H1 (cell line): Measurements from ENCODE around the gene LRRC23. TPM values are rescaled to one million over a fixed set of nuclear protein-coding genes. Genes with fewer than 3 reads are reported as not detected.

Source experiments
- CTCF ChIA-PET: fragments of 300-600 bp; sonication (Branson Sonifier 250); formaldehyde crosslinking; loops from one replicate; lab custom pipeline; 2021; ENCODE audit not compliant: partially characterized antibody; lab: Charles Lee
- POLR2A ChIA-PET: fragments of 300-600 bp; sonication (Branson Sonifier 250); formaldehyde crosslinking; loops from one replicate; lab custom pipeline; 2021; ENCODE audit warnings: inconsistent platforms; ENCODE audit not compliant: partially characterized antibody; lab: Charles Lee
- DNase-seq, 2 experiments: peaks; one replicate each; pipeline versions ENCODE4 v3.0.0 to v3.0.0-alpha.2; 2010 to 2022; ENCODE audit warnings: low spot score in 2 of 2, low read depth in 1 of 2, mixed read lengths in 1 of 2
- FAIRE-seq: peaks from 2 replicates; lab custom pipeline; 2011; peaks lifted over from hg19 to GRCh38; lab: Jason Lieb, UNC
- H2AFZ ChIP-seq: 2 replicates; pipeline ENCODE4 v1.8.1; 2012; ENCODE audit warnings: low read length, inconsistent platforms
- H2AK5ac ChIP-seq: 2 replicates; pipeline ENCODE4 v1.6.1; 2013; ENCODE audit warnings: low read depth, low read length
- H2BK120ac ChIP-seq: replicated peaks from 2 replicates; pipeline ENCODE3; 2013; ENCODE audit warnings: low read depth, low read length, inconsistent platforms
- H2BK12ac ChIP-seq: 2 replicates; pipeline ENCODE4 v1.6.1; 2013; ENCODE audit warnings: low read depth, low read length
- H2BK15ac ChIP-seq: 2 replicates; pipeline ENCODE4 v1.6.1; 2013; ENCODE audit warnings: low read length
- H2BK20ac ChIP-seq: 2 replicates; pipeline ENCODE4 v1.6.1; 2013; ENCODE audit warnings: low read length
- H2BK5ac ChIP-seq: 2 replicates; pipeline ENCODE4 v1.6.1; 2013; ENCODE audit warnings: low read depth, low read length
- H3K14ac ChIP-seq: 2 replicates; pipeline ENCODE4 v1.6.1; 2013; ENCODE audit warnings: inconsistent platforms; ENCODE audit not compliant: insufficient read length
- H3K18ac ChIP-seq: 2 replicates; pipeline ENCODE4 v1.6.1; 2013; ENCODE audit warnings: low read length; ENCODE audit errors: extremely low read depth
- H3K23ac ChIP-seq: 2 replicates; pipeline ENCODE4 v1.6.1; 2013; ENCODE audit warnings: inconsistent platforms; ENCODE audit not compliant: insufficient read length
- H3K23me2 ChIP-seq: 2 replicates; pipeline ENCODE4 v1.6.1; 2013; ENCODE audit warnings: low read depth, low read length
- H3K27ac ChIP-seq: 2 replicates; pipeline ENCODE4 v1.6.1; 2011; ENCODE audit warnings: low read depth, low read length, inconsistent platforms
- H3K27me3 ChIP-seq, 4 experiments: replicated peaks in 1 of 4; 1 replicate in 1 of 4; 2 replicates in 3 of 4; pipeline versions ENCODE4 v1.6.1 to v1.8.1; 2011 to 2013; ENCODE audit warnings: low read length in 3 of 4, mild to moderate bottlenecking in 3 of 4, inconsistent platforms in 2 of 4, mixed read lengths in 2 of 4, moderate library complexity in 1 of 4; ENCODE audit not compliant: control insufficient read depth in 3 of 4, insufficient read depth in 3 of 4; ENCODE audit errors: extremely low read depth in 1 of 4
- H3K36me3 ChIP-seq, 4 experiments: 2 replicates each; pipeline versions ENCODE4 v1.6.1 to v1.8.1; 2011 to 2013; ENCODE audit warnings: mild to moderate bottlenecking in 4 of 4, low read length in 3 of 4, moderate library complexity in 2 of 4, control low read depth in 1 of 4, inconsistent platforms in 1 of 4; ENCODE audit not compliant: insufficient read depth in 4 of 4, control insufficient read depth in 2 of 4
- H3K4ac ChIP-seq: replicated peaks from 2 replicates; pipeline ENCODE3; 2013; ENCODE audit warnings: low read length, low read depth, mixed read lengths, inconsistent platforms; ENCODE audit not compliant: insufficient read length
- H3K4me1 ChIP-seq, 4 experiments: replicated peaks in 1 of 4; 1 replicate in 1 of 4; 2 replicates in 3 of 4; pipeline versions ENCODE4 v1.6.1 to v1.8.1; 2011 to 2013; ENCODE audit warnings: low read length in 3 of 4, inconsistent platforms in 2 of 4, mixed read lengths in 1 of 4; ENCODE audit not compliant: insufficient read depth in 4 of 4, control insufficient read depth in 3 of 4
- H3K4me2 ChIP-seq, 2 experiments: 2 replicates each; pipeline versions ENCODE4 v1.6.1 to v1.8.1; 2011 to 2013; ENCODE audit warnings: low read depth in 2 of 2, low read length in 2 of 2, control low read depth in 1 of 2, inconsistent platforms in 1 of 2, mild to moderate bottlenecking in 1 of 2; ENCODE audit not compliant: insufficient read depth in 1 of 2
- H3K4me3 ChIP-seq, 4 experiments: fragments of 200-600, 300-600 bp in 1 of 4; sonication (generic), shearing (Covaris generic), sonication (Bioruptor Twin) in 1 of 4; 2 replicates each; pipeline versions ENCODE4 v1.5.1 to v1.8.1; 2011 to 2016; ENCODE audit warnings: low read length in 4 of 4, low read depth in 3 of 4, control low read depth in 2 of 4, inconsistent platforms in 2 of 4, mild to moderate bottlenecking in 2 of 4, mixed read lengths in 1 of 4, moderate library complexity in 1 of 4; ENCODE audit not compliant: insufficient read depth in 2 of 4; ENCODE audit errors: extremely low read depth in 1 of 4
- H3K56ac ChIP-seq: replicated peaks from 2 replicates; pipeline ENCODE3; 2013; ENCODE audit warnings: low read depth, mild to moderate bottlenecking, mixed read lengths, low read length, inconsistent platforms; ENCODE audit not compliant: insufficient read length
- H3K79me1 ChIP-seq: 2 replicates; pipeline ENCODE4 v1.6.1; 2013; ENCODE audit warnings: low read depth, low read length, control low read depth
- H3K79me2 ChIP-seq, 2 experiments: 2 replicates each; pipeline versions ENCODE4 v1.6.1 to v1.8.1; 2012 to 2013; ENCODE audit warnings: low read length in 2 of 2, mild to moderate bottlenecking in 2 of 2, inconsistent platforms in 1 of 2; ENCODE audit not compliant: insufficient read depth in 2 of 2, control insufficient read depth in 1 of 2
- H3K9ac ChIP-seq, 4 experiments: replicated peaks in 1 of 4; 1 replicate in 1 of 4; 2 replicates in 3 of 4; pipeline versions ENCODE4 v1.6.1 to v1.8.1; 2011 to 2013; ENCODE audit warnings: low read depth in 3 of 4, low read length in 3 of 4, control low read depth in 2 of 4, mild to moderate bottlenecking in 2 of 4, moderate library complexity in 2 of 4, inconsistent platforms in 1 of 4; ENCODE audit errors: extremely low read depth in 1 of 4
- H3K9me3 ChIP-seq, 2 experiments: 2 replicates each; pipeline versions ENCODE4 v1.6.1 to v1.8.1; 2012 to 2013; ENCODE audit warnings: mild to moderate bottlenecking in 2 of 2, moderate library complexity in 2 of 2, control low read depth in 1 of 2, inconsistent platforms in 1 of 2, low read depth in 1 of 2, low read length in 1 of 2, mixed read lengths in 1 of 2; ENCODE audit not compliant: insufficient read depth in 2 of 2
- H4K20me1 ChIP-seq, 2 experiments: replicated peaks in 1 of 2; 2 replicates each; pipeline versions ENCODE3 to v1.8.1; 2011 to 2013; ENCODE audit warnings: inconsistent platforms in 2 of 2, low read length in 2 of 2, mild to moderate bottlenecking in 1 of 2; ENCODE audit not compliant: insufficient read depth in 2 of 2, control insufficient read depth in 1 of 2
- H4K5ac ChIP-seq: 2 replicates; pipeline ENCODE4 v1.6.1; 2013; ENCODE audit warnings: low read length, low read depth, mixed read lengths, inconsistent platforms; ENCODE audit not compliant: insufficient read length
- H4K8ac ChIP-seq: 2 replicates; pipeline ENCODE4 v1.8.0; 2013; ENCODE audit warnings: mild to moderate bottlenecking, moderate library complexity, low read length, inconsistent platforms; ENCODE audit not compliant: insufficient read depth; ENCODE audit errors: extremely low read depth
- H4K91ac ChIP-seq: replicated peaks from 2 replicates; pipeline ENCODE3; 2013; ENCODE audit warnings: low read length, mixed read lengths, inconsistent platforms; ENCODE audit not compliant: insufficient read length
- KDM1A ChIP-seq: fragments of 200-600, 300-600 bp; sonication (generic); IDR thresholded peaks from 2 replicates; pipeline ENCODE4 v1.7.1; 2016; ENCODE audit warnings: mild to moderate bottlenecking, low read length, borderline replicate concordance
- SAP30 ChIP-seq: fragments of 300-600 bp; sonication (generic); IDR thresholded peaks from 2 replicates; pipeline ENCODE4 v1.7.1; 2012; ENCODE audit warnings: low read length, moderate library complexity, mild to moderate bottlenecking, inconsistent platforms; ENCODE audit not compliant: insufficient read depth, insufficient replicate concordance
- WGBS, 2 experiments: shearing (Covaris generic) in 1 of 2; methylation state at CpG; one replicate each; pipeline versions ENCODE4 v1.1.6 to v1.1.7; 2013 to 2015; ENCODE audit warnings: low lambda C conversion rate in 2 of 2, mixed read lengths in 2 of 2, inconsistent platforms in 1 of 2, low coverage in 1 of 2, missing lambda C conversion rate in 1 of 2; ENCODE audit not compliant: insufficient replicate concordance in 2 of 2, insufficient coverage in 1 of 2, insufficient read length in 1 of 2; ENCODE audit errors: extremely low coverage in 1 of 2, missing lambda C conversion rate in 1 of 2; 5-methylcytosine and 5-hydroxymethylcytosine counted together
- polyA plus RNA-seq, 7 experiments: library from polyadenylated mRNA; depleted of rRNA in 3 of 7; stranded (reverse) in 5 of 7; unstranded in 2 of 7; fragments of >200 nt in 5 of 7; fragments of 200-250 nt in 2 of 7; gene quantifications; 1 replicate in 5 of 7; 2 replicates in 1 of 7; 4 replicates in 1 of 7; pipeline versions ENCODE4 v1.2.1 to v1.2.3, GENCODE V29; 2011 to 2013; ENCODE audit warnings: missing spikeins in 2 of 7, mixed read lengths in 2 of 7
- total RNA-seq: library from RNA; stranded (reverse); fragmentation: NEBNext Ultra II Directional; extraction: Animal tissue kit (Norgen Biotek cat#: 25700); gene quantifications from 2 replicates; pipeline ENCODE4 v1.2.1, GENCODE V29; 2021

LRRC23 gene
- total and polyA plus RNA-seq, 2 of the 8 experiments (the other 6 are each of a cell fraction or from before 2014, with no cell fraction given), result 2.5 to 3.6 TPM

GRCh38 chr12:6912164-6912935, 7.7 kb downstream of the LRRC23 start:
- Histone ChIP-seq H2AFZ (no peak overlapping the region), H4K5ac (no peak overlapping the region), H3K79me1 (peaks cover 4% of the 10 kb centered on the region), H3K23me2 (peaks cover 11% of the 10 kb centered on the region; the same call in 1 of the 2 replicates), H3K18ac (0 out of 2 replicates have a peak overlapping the region, but pooled peaks have one; percentile 24), H3K4me2 (no peak overlapping the region), H2BK120ac (no peak overlapping the region), H3K14ac (no peak overlapping the region), H3K79me2 (peaks cover 0 to 9% of the 10 kb centered on the region in 2 experiments; a peak in 1 of 4 replicates), H2BK5ac (no peak overlapping the region), H3K56ac (no peak overlapping the region), H2BK15ac (0 out of 2 replicates have a peak overlapping the region, but pooled peaks have one; percentile 61), H2AK5ac (0 out of 2 replicates have a peak overlapping the region, but pooled peaks have one; percentile 28), H2BK20ac (no peak overlapping the region), H3K27me3 (no peaks in the 10 kb centered on the region), H3K4ac (no peak overlapping the region), H3K23ac (no peak overlapping the region), H4K8ac (no peak overlapping the region), H3K4me3 (no peak overlapping the region), H3K36me3 (peaks cover 7 to 17% (median 10%) of the 10 kb centered on the region in 4 experiments; a peak in 6 of 8 replicates), H4K91ac (no peak overlapping the region), H3K4me1 (peaks cover 0 to 18% (median 9%) of the 10 kb centered on the region in 4 experiments; a peak in 6 of 7 replicates), H4K20me1 (no peaks in the 10 kb centered on the region), H2BK12ac (peak overlapping the region; percentile 75; the same call in 1 of the 2 replicates), H3K9ac (no peak overlapping the region), H3K9me3 (no peaks in the 10 kb centered on the region), H3K27ac (no peak overlapping the region)
- 89% methylated on average over 15 of the region's 15 CpGs; no CpG with 5 or more reads in 1 of the 2 experiments for whole genome bisulfite sequencing, 2 experiments
- ChIA-PET POLR2A (interaction anchor here (1.4 to 39.6 kb wide), 6 partner anchors 8 to 66 kb away, joined by 4 to 1027 read pairs (median 128); partner anchors contain the start of genes ATN1, C12orf57, LRRC23 and PTPN6), CTCF (interaction anchor here (0.7 to 3.8 kb wide), 13 partner anchors 10 to 77 kb away, joined by 3 to 20 read pairs (median 4); partner anchors contain the start of gene SPSB2)
- TF ChIP-seq SAP30 (no peak), KDM1A (0 out of 2 replicates have a peak, but pooled peaks have one; percentile 16)
- FAIRE-seq, result no peak
- DNase-seq, result no peak
